GM12873 (cell line): ENCODE results near the gene EMP3.

ENCODE experiments used
- TF ChIP-seq, protein P1 (sequence below): IDR thresholded peaks from 2 replicates; pipeline ENCODE4 v1.5.1; 2012; ENCODE audit warnings: low read depth, mild to moderate bottlenecking, moderate library complexity, low read length, control low read depth; ENCODE audit not compliant: insufficient read depth; ENCODE audit errors: missing control alignments

EMP3 gene

DNA sequence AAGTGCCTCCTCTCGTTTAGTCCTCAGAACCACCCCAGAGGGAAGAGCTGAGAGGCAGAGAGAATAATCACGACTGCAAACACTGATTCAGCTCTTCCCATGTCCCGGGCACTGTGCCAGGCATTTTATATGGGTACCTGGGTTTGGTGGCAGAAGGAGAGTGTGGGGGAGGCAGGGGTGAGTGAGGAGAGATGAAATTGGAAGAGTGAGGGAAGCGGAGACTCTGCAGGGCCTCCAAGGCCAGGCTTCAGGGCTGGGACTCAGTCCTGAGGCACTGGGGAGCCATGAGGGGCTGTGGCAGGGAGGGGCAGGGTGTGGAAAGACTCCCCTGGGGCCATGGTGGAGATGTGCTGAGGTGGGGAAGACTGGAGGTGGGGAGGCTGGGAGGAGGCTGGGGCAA lies 47.6 kb downstream of the EMP3 start:
- TF ChIP-seq, protein P1, sequence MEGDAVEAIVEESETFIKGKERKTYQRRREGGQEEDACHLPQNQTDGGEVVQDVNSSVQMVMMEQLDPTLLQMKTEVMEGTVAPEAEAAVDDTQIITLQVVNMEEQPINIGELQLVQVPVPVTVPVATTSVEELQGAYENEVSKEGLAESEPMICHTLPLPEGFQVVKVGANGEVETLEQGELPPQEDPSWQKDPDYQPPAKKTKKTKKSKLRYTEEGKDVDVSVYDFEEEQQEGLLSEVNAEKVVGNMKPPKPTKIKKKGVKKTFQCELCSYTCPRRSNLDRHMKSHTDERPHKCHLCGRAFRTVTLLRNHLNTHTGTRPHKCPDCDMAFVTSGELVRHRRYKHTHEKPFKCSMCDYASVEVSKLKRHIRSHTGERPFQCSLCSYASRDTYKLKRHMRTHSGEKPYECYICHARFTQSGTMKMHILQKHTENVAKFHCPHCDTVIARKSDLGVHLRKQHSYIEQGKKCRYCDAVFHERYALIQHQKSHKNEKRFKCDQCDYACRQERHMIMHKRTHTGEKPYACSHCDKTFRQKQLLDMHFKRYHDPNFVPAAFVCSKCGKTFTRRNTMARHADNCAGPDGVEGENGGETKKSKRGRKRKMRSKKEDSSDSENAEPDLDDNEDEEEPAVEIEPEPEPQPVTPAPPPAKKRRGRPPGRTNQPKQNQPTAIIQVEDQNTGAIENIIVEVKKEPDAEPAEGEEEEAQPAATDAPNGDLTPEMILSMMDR = no peak

DNA sequence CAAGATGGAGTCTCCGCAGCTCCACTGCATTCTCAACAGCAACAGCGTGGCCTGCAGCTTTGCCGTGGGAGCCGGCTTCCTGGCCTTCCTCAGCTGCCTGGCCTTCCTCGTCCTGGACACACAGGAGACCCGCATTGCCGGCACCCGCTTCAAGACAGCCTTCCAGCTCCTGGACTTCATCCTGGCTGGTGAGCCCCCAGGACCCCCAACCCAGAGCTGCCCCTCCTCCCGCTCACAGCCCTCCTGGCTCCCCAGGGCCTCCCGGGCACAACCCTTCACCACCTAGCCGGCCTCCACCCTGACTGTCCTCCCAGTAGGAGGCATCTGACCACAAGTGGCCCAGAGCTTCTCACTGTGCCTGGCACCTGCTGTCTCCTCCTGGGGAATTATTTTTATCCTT lies 48.2 kb downstream of the EMP3 start:
- TF ChIP-seq, protein P1 = no peak

DNA sequence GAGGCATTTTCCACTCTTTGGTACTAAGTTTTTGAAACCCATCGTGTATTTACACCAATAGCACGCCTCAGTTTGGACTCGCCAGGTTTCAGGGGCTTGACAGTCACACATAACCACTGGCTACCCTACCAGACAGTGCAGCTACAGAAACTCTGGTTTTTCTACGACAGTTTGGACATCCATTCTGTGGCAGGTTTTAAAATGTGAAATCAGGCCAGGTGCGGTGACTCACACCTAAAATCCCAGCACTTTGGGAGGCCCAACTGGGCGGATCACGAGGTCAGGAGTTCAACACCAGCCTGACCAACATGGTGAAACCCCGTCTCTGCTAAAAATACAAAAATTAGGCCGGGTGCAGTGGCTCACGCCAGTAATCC lies 52.8 kb downstream of the EMP3 start:
- TF ChIP-seq, protein P1 = no peak

DNA sequence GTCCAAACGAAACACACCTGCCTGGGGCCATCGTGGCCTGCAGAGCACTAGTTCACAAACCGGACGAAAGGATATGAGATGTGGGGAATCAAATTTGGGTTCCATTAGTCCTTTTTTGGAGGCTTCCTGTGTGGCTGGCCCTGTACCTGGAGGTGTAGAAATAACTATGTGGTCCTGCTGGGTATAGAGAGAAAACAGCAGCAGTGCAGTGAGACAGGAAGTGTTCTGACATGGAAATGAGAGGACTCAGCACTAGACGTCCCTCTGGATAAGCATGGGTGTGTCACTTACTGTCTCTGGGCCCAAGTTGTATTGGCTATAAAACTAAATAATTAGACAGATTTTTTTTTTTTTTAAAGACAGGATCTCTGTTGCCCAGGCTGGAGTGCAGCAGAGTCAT lies 53.7 kb downstream of the EMP3 start:
- TF ChIP-seq, protein P1 = no peak
